HEK293 (cell line): Measurements from ENCODE around the gene AZIN2.

Experiments used
- CTCF ChIP-seq: fragments of 450-650 bp; formaldehyde crosslinking; IDR thresholded peaks from 2 replicates; pipeline ENCODE4 v1.5.1; 2016; ENCODE audit warnings: missing biosample characterization, missing genetic modification characterization
- GLIS1 ChIP-seq: fragments of 450-650 bp; formaldehyde crosslinking; IDR thresholded peaks from 2 replicates; pipeline ENCODE4 v1.5.1; 2016; ENCODE audit warnings: missing biosample characterization, missing genetic modification characterization
- PBX3 ChIP-seq: sonication (generic); formaldehyde crosslinking; IDR thresholded peaks from 2 replicates; pipeline ENCODE4 v1.8.1; 2022; ENCODE audit warnings: mild to moderate bottlenecking, moderate library complexity, missing genetic modification reagents
- PRDM4 ChIP-seq: fragments of 450-650 bp; formaldehyde crosslinking; IDR thresholded peaks from 2 replicates; pipeline ENCODE4 v1.5.1; 2017; ENCODE audit warnings: missing biosample characterization, missing genetic modification characterization
- ZNF362 ChIP-seq: fragments of 450-650 bp; formaldehyde crosslinking; IDR thresholded peaks from 2 replicates; pipeline ENCODE4 v1.5.1; 2016; ENCODE audit warnings: missing biosample characterization, missing genetic modification characterization
- ZNF473 ChIP-seq: fragments of 450-650 bp; formaldehyde crosslinking; IDR thresholded peaks from 2 replicates; pipeline ENCODE4 v1.5.1; 2017; ENCODE audit warnings: missing biosample characterization, missing genetic modification characterization
- ZNF76 ChIP-seq: fragments of 450-650 bp; formaldehyde crosslinking; IDR thresholded peaks from 2 replicates; pipeline ENCODE4; 2016; ENCODE audit warnings: low read depth, missing biosample characterization, missing genetic modification characterization, borderline replicate concordance
- ZNF843 ChIP-seq: fragments of 450-650 bp; formaldehyde crosslinking; IDR thresholded peaks from 2 replicates; pipeline ENCODE4 v1.5.1; 2016; ENCODE audit warnings: missing biosample characterization, missing genetic modification characterization

- TF ChIP-seq ZNF362 (tag by site-specific recombination) (no peak), CTCF (tag by site-specific recombination) (0 out of 2 replicates have a peak, but pooled peaks have one; percentile 26), ZNF843 (tag by site-specific recombination) (no peak), ZNF473 (no peak), GLIS1 (tag by site-specific recombination) (no peak), PBX3 (CRISPR knock-in tag) (no peak), PRDM4 (tag by site-specific recombination) (no peak), ZNF76 (tag by site-specific recombination) (no peak)
Observed at GRCh38 chr1:33093004-33093403, 12.1 kb downstream of the AZIN2 start.
